Common myeloid progenitor, CD34-positive (primary cell): Measurements from ENCODE around the gene FBXO36.
"Not testable (repeated sequence)": the region's sequence is repeated elsewhere in the genome, so short reads cannot be mapped to it uniquely, and the experiment has no call there.

Experiments used
- CTCF ChIA-PET: fragments of 350-600 bp; sonication (Branson Sonifier 250); formaldehyde crosslinking; loops from one replicate; lab custom pipeline; 2021; ENCODE audit warnings: antibody characterized with exemption; lab: Charles Lee
- POLR2A ChIA-PET: fragments of 350-600 bp; sonication (Branson Sonifier 250); formaldehyde crosslinking; loops from one replicate; lab custom pipeline; 2021; ENCODE audit warnings: antibody characterized with exemption; lab: Charles Lee
- DNase-seq, 3 donors: peaks; one replicate each; pipeline versions ENCODE4 v3.0.0 to v3.0.0-alpha.2; 2013
- H3K27ac ChIP-seq, 2 experiments: 1 replicate in 1 of 2; 2 replicates in 1 of 2; pipeline ENCODE4 v1.7.0; 2013; ENCODE audit warnings: inconsistent platforms in 2 of 2, low read length in 2 of 2, mild to moderate bottlenecking in 2 of 2, low read depth in 1 of 2, moderate library complexity in 1 of 2; ENCODE audit not compliant: severe bottlenecking in 2 of 2, insufficient read depth in 1 of 2, poor library complexity in 1 of 2
- H3K27me3 ChIP-seq, 5 experiments: replicated peaks in 2 of 5; 1 replicate in 3 of 5; 2 replicates in 2 of 5; pipeline versions ENCODE4 v1.6.1 to v1.7.0; 2013; ENCODE audit warnings: low read length in 4 of 5, mild to moderate bottlenecking in 2 of 5, moderate library complexity in 2 of 5, inconsistent platforms in 1 of 5; ENCODE audit not compliant: insufficient read depth in 5 of 5, control insufficient read depth in 4 of 5
- H3K36me3 ChIP-seq, 4 experiments: 1 replicate in 2 of 4; 2 replicates in 2 of 4; pipeline versions ENCODE4 v1.6.1 to v1.7.0; 2013; ENCODE audit warnings: low read length in 3 of 4, control low read depth in 1 of 4, mild to moderate bottlenecking in 1 of 4; ENCODE audit not compliant: control insufficient read depth in 4 of 4, insufficient read depth in 4 of 4
- H3K4me1 ChIP-seq, 4 experiments: 1 replicate in 3 of 4; 2 replicates in 1 of 4; pipeline versions ENCODE4 v1.6.1 to v1.7.1; 2013; ENCODE audit warnings: low read length in 3 of 4, mild to moderate bottlenecking in 3 of 4, control low read depth in 1 of 4, inconsistent platforms in 1 of 4, moderate library complexity in 1 of 4; ENCODE audit not compliant: control insufficient read depth in 4 of 4, insufficient read depth in 4 of 4; ENCODE audit errors: control extremely low read depth in 1 of 4
- H3K4me3 ChIP-seq, 7 experiments: 1 replicate in 4 of 7; 2 replicates in 3 of 7; pipeline versions ENCODE4 v1.5.1 to v1.7.0; 2013; ENCODE audit warnings: mild to moderate bottlenecking in 7 of 7, low read length in 6 of 7, moderate library complexity in 6 of 7, inconsistent platforms in 2 of 7, low read depth in 2 of 7, control low read depth in 1 of 7; ENCODE audit not compliant: insufficient read depth in 4 of 7, control insufficient read depth in 1 of 7; ENCODE audit errors: extremely low read depth in 1 of 7
- H3K9me3 ChIP-seq, 5 experiments: 1 replicate in 4 of 5; 2 replicates in 1 of 5; pipeline versions ENCODE4 v1.6.1 to v1.7.1; 2013; ENCODE audit warnings: low read length in 4 of 5, mild to moderate bottlenecking in 2 of 5, inconsistent platforms in 1 of 5, low read depth in 1 of 5, moderate library complexity in 1 of 5; ENCODE audit not compliant: control insufficient read depth in 4 of 5, insufficient read depth in 2 of 5; ENCODE audit errors: control extremely low read depth in 1 of 5
- WGBS: methylation state at CpG from one replicate; pipeline ENCODE4 v1.1.5; 2013; ENCODE audit not compliant: insufficient coverage; 5-methylcytosine and 5-hydroxymethylcytosine counted together

The FBXO36 gene

DNA sequence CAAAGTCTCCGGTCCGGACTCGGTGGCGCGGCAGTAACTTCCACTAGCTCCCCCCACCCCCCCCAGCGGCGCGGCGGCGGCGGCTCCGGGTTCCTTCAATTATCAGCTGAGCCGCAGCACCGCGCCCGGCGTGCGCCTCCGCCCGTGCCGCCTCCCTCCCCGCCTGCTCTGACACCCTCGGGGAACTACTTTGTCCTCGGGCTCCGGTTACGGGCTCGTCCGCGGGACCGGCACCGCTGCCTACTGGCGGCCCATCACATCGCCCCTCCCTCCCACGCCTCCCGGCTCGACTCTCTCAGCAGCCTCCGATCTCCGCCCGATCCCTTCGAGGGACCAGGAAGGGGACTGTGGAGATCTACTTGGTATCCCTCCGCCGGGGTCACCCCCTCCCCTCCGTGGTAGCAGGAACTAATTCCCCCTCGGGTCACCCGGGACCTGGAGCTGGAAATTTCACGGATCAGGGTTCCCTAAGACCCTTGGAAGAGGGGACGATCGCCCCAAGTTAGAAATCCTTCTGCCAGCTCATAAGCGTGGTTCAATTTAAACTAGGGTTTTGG is 333 bp upstream of the FBXO36 start, which contains the start of gene TRIP12:
Gene TRIP12 (minus strand): TSS at position 118 of the 557 bp plus-strand sequence. CDS start 41,930 bp downstream, outside the sequence.
- POLR2A ChIA-PET = interaction anchor here (0.9 kb wide), 1 partner anchor 11 kb away, joined by 4 read pairs; no protein-coding TSS in a partner anchor
- Histone ChIP-seq H3K36me3 (peaks cover 4 to 11% (median 5%) of the 10 kb centered on the region in 4 experiments), H3K4me1 (peaks cover 7 to 37% (median 22%) of the 10 kb centered on the region in 4 experiments)

DNA sequence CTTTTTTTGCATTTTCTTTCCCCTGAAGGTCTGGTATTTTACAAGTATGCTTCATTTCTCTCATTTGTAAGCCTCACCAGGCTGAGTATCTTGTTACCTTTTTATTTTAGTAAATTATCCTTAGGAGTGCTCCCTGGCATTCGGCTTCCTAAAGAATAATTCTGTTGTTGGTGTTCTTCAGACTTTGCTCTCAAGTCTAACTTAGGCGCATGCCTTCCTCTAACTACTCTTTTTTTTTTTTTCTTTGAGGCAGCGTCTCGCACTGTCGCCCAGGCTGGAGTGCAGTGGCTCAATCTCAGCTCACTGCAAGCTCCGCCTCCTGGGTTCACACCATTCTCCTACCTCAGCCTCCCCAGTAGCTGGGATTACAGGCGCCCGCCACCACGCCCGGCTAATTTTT is 2.2 kb downstream of the FBXO36 start:
- H3K36me3 ChIP-seq, H3K9me3 ChIP-seq, CTCF ChIA-PET, H3K27ac ChIP-seq, DNase-seq, H3K4me3 ChIP-seq, H3K27me3 ChIP-seq: not testable (repeated sequence)
- WGBS = 100% methylated on average over 4 of the region's 10 CpGs
- peaks cover 10 to 36% (median 23%) of the 10 kb centered on the region in 4 experiments for H3K4me1 ChIP-seq
- POLR2A ChIA-PET = interaction anchor here (0.6 kb wide), 2 partner anchors 77 to 666 kb away, joined by 3 read pairs; no protein-coding TSS in a partner anchor

More for the DNA sequence above, 333 bp upstream of the FBXO36 start, which contains the start of gene TRIP12:
- H3K4me3 ChIP-seq = peak within 1 kb of the TSS; percentile 69 to 97 (median 95)
- peak; percentile 95 to 97 (median 95) for DNase-seq
- CTCF ChIA-PET = interaction anchor here (0.7 to 1.3 kb wide), 2 partner anchors 11 to 406 kb away, joined by 3 to 6 read pairs; no protein-coding TSS in a partner anchor
- H3K27me3 ChIP-seq = no peaks in the 10 kb centered on the region
- H3K27ac ChIP-seq = peak within 1 kb of the TSS; percentile 96 to 98
- no peaks in the 10 kb centered on the region for H3K9me3 ChIP-seq
- WGBS = 0% methylated on average over 42 of the region's 49 CpGs

DNA sequence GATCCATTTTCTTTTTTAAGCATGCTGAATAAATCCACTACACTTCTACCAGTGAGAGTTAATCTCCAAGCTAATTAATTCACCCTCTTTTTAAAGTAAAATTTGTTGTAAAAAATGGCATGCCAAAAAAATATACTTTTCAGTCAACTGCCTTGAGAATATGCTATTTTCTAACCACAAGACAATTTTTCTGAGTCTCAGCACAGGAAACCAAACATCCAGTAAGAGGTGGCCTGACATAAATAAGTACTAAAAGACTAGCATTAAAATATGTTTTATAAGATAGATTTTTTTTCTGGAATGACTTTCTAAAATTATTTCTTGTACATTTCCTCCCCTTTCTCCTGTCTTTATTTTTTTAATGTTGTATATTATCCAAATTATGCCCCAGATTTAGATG is 2.9 kb downstream of the FBXO36 start:
- no peak overlapping the region for H3K4me3 ChIP-seq
- peak in 2 of 3 donors; percentile 40 to 61 for DNase-seq
- no peaks in the 10 kb centered on the region for H3K27me3 ChIP-seq
- no peaks in the 10 kb centered on the region for H3K36me3 ChIP-seq
- H3K9me3 ChIP-seq = no peaks in the 10 kb centered on the region
- POLR2A ChIA-PET = no interaction called here
- H3K4me1 ChIP-seq = peaks cover 10 to 30% (median 19%) of the 10 kb centered on the region in 4 experiments
- CTCF ChIA-PET = interaction anchor here (0.7 kb wide), 1 partner anchor 14 kb away, joined by 3 read pairs; no protein-coding TSS in a partner anchor
- H3K27ac ChIP-seq = peak overlapping the region in 1 of 2 experiments; percentile 5

DNA sequence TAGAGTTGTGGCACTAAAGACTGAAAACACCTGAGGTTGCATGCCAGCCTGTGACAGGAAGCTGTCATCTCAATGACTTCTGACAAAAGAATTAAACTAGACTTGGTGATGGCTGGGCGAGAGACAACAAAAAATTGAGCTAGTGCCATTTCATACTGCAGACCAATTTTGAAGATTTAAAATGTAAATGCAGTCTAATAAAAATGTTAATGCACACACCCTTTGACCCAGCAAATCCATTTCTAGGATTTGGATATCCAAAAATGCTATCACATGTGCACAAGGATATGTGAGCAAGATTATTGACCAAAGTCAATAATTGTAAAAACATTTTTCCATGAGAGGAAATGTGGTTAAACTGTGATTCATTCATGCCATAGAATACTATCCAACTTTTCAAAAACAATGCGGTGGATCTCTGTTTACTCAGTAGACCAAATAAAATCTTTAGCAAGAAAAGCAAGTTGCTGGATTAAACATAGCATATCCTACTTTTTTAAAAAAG is 5.6 kb downstream of the FBXO36 start:
- no CpG with 5 or more reads among the region's 2 CpGs for WGBS
- POLR2A ChIA-PET = interaction anchor here (0.7 to 0.9 kb wide), 2 partner anchors 8 to 18 kb away, joined by 3 read pairs; no protein-coding TSS in a partner anchor

DNA sequence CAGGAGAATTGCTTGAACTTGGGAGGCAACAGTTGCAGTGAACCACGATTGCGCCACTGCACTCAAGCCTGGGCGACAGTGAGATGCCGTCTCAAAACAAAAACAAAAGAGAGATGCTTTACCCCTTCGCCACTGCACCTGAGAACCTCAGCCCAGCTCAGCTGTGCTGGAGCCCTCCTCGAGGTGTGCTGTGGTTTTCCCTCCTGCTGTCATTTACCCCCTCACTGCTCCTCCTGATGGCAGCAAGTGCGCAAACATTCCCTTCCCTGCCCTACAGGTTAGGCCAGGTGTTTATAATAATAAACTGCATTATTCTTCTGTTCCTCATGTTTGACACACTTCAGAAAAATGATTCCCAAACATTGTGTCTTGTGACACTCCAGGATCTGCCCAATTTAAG is 8.4 kb downstream of the FBXO36 start:
- no peak overlapping the region for H3K27ac ChIP-seq
- H3K9me3 ChIP-seq = no peaks in the 10 kb centered on the region
- CTCF ChIA-PET = no interaction called here
- H3K4me3 ChIP-seq = no peak overlapping the region
- 90% methylated on average over 6 of the region's 7 CpGs for WGBS
- H3K36me3 ChIP-seq = peaks cover 0 to 8% (median 1%) of the 10 kb centered on the region in 4 experiments
- POLR2A ChIA-PET = no interaction called here
- H3K4me1 ChIP-seq = peaks cover 0 to 7% (median 3%) of the 10 kb centered on the region in 4 experiments
- no peak for DNase-seq
- H3K27me3 ChIP-seq = no peaks in the 10 kb centered on the region

More for the DNA sequence above, 5.6 kb downstream of the FBXO36 start:
- CTCF ChIA-PET = no interaction called here
- no peak overlapping the region for H3K4me3 ChIP-seq
- H3K27ac ChIP-seq = no peak overlapping the region
- DNase-seq = no peak
- H3K4me1 ChIP-seq = peaks cover 5 to 26% (median 17%) of the 10 kb centered on the region in 4 experiments
- H3K9me3 ChIP-seq = no peaks in the 10 kb centered on the region
- no peaks in the 10 kb centered on the region for H3K36me3 ChIP-seq
- H3K27me3 ChIP-seq = no peaks in the 10 kb centered on the region

DNA sequence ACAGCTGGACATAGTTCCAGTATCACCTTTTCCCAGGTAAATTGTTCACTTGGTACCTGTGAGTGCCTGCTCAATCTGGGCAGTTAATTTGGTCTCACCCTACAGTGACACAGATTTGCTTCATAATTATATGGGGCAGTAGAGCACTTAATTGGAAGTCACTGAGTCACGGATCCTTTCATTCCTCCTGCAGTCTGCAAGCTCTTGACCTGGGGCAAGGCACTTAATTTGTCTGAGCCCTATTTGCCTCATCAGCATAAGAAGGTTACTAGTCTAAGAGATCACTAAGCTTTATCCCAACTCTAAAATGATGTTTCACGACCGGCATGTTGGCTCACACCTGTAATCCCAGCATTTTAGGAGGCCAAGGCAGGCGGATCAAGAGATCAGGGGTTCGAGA is 8.9 kb downstream of the FBXO36 start:
- DNase-seq = no peak
- Histone ChIP-seq H3K4me3 (no peak overlapping the region), H3K4me1 (peaks cover 0 to 6% (median 1%) of the 10 kb centered on the region in 4 experiments), H3K36me3 (peaks cover 0 to 8% (median 1%) of the 10 kb centered on the region in 4 experiments), H3K27me3 (no peaks in the 10 kb centered on the region), H3K9me3 (no peaks in the 10 kb centered on the region), H3K27ac (no peak overlapping the region)
- 96% methylated on average over 4 of the region's 5 CpGs for WGBS
- POLR2A ChIA-PET = no interaction called here
- CTCF ChIA-PET = no interaction called here

DNA sequence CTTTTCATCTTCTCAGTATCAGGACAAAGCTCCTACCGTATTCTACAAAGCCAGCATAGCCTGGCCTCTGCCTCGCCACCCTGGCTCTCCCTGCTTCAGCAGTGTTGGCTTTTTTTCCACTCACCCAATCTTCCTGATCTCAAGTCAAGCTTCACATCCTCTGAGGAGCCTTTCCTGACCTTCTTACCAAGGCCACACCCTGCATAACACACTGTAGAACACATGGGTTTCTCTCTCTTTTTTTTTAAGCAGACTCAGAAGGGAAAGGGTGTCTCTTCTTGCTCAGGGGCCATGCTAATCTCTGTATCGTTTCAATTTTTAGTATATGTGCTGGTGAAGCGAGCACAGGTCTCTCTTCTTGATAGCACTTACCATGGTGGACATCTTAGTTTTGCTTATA is 15.2 kb downstream of the FBXO36 start:
- Histone ChIP-seq H3K27me3 (no peaks in the 10 kb centered on the region), H3K36me3 (peaks cover 0 to 8% (median 1%) of the 10 kb centered on the region in 4 experiments), H3K4me3 (no peak overlapping the region), H3K9me3 (no peaks in the 10 kb centered on the region), H3K4me1 (no peaks in the 10 kb centered on the region), H3K27ac (no peak overlapping the region)
- CTCF ChIA-PET = interaction anchor here (0.6 kb wide), 1 partner anchor 16 kb away, joined by 3 read pairs; no protein-coding TSS in a partner anchor
- WGBS = 100% methylated on average over 3 of the region's 4 CpGs
- POLR2A ChIA-PET = no interaction called here
- DNase-seq = no peak
